Measurements from ENCODE around the gene GOLGA6L10. TPM values are rescaled to one million over a fixed set of nuclear protein-coding genes. Genes with fewer than 3 reads are reported as not detected.

The GOLGA6L10 gene
- total RNA-seq, 1 experiment from 2014 or later = 1.1 TPM

DNA sequence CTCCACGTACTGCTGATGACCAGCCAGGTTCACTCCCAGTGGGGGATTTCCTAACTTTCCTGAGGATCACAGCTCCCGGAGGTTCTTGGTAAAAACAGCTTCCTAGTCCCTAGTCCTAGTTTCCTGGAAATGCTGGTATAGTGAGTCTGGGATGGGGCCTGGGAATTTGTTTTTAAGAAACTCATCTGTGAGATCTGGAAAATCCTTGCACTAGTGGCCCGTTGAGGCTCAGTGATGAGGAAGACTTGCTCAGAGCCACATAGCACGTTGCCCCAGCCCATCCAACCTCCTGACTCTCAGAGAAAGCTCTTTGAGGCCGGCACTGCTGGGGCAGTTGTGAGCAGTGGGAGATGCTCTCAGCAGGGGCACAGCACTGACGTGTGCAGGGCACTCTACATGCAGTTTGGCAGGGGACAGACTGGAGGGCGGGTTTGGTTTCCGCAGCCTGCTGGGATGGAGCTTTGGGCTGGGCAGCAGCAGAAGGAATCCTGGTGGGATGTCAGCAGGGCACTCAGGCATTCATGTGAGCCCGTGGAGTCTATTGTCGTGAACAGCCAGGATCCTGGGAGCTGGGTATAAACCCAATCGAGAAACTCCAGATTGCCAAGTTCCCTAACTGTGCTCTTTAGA, 55.1 kb downstream of the GOLGA6L10 start:
- no peak overlapping the region for H2AFZ ChIP-seq (ENCODE audit: low read length)
- DNase-seq = no peak
- intact Hi-C loops (cut with micrococcal nuclease) = no loop called here
- no peaks in the 10 kb centered on the region for H3K9me2 ChIP-seq (replicated peaks; ENCODE audit: low read length)
- H3K4me2 ChIP-seq (ENCODE audit: low read length) = no peak overlapping the region
- H3K4me3 ChIP-seq (ENCODE audit: low read length) = no peak overlapping the region
- no peaks in the 10 kb centered on the region for H3F3A ChIP-seq (ENCODE audit: low read length, unreplicated experiment)
- no TSS peak for BruUV-seq (replicated peaks)
- no peaks in the 10 kb centered on the region for H3K79me2 ChIP-seq (ENCODE audit: low read length)
- ChIA-PET CTCF (no interaction called here), POLR2A (ENCODE audit: unreplicated experiment) (no interaction called here)
- no peaks in the 10 kb centered on the region for H3K9me3 ChIP-seq (ENCODE audit: low read length)
- H3K27ac ChIP-seq (ENCODE audit: low read length) = no peak overlapping the region
- no peaks in the 10 kb centered on the region for H3K36me3 ChIP-seq (ENCODE audit: low read depth, low read length)
- TF ChIP-seq EZH2phosphoT487 (IDR thresholded peaks at IDR 0.05; ENCODE audit: borderline replicate concordance, low read length) = no peak
- TF ChIP-seq, protein P1, sequence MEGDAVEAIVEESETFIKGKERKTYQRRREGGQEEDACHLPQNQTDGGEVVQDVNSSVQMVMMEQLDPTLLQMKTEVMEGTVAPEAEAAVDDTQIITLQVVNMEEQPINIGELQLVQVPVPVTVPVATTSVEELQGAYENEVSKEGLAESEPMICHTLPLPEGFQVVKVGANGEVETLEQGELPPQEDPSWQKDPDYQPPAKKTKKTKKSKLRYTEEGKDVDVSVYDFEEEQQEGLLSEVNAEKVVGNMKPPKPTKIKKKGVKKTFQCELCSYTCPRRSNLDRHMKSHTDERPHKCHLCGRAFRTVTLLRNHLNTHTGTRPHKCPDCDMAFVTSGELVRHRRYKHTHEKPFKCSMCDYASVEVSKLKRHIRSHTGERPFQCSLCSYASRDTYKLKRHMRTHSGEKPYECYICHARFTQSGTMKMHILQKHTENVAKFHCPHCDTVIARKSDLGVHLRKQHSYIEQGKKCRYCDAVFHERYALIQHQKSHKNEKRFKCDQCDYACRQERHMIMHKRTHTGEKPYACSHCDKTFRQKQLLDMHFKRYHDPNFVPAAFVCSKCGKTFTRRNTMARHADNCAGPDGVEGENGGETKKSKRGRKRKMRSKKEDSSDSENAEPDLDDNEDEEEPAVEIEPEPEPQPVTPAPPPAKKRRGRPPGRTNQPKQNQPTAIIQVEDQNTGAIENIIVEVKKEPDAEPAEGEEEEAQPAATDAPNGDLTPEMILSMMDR (conservative IDR thresholded peaks at IDR 0.05; ENCODE audit: low read depth, low read length) = no peak
- TF ChIP-seq EZH2 (IDR thresholded peaks at IDR 0.05; ENCODE audit: low read length, unreplicated experiment) = no peak
- H4K20me1 ChIP-seq (ENCODE audit: low read length) = no peaks in the 10 kb centered on the region
- no peak overlapping the region for H3K9ac ChIP-seq (ENCODE audit: low read length)
- no peaks in the 10 kb centered on the region for H3K4me1 ChIP-seq (ENCODE audit: insufficient read depth, low read length)
- no peaks in the 10 kb centered on the region for H3K27me3 ChIP-seq (ENCODE audit: low read length)
- no peak for ATAC-seq

DNA sequence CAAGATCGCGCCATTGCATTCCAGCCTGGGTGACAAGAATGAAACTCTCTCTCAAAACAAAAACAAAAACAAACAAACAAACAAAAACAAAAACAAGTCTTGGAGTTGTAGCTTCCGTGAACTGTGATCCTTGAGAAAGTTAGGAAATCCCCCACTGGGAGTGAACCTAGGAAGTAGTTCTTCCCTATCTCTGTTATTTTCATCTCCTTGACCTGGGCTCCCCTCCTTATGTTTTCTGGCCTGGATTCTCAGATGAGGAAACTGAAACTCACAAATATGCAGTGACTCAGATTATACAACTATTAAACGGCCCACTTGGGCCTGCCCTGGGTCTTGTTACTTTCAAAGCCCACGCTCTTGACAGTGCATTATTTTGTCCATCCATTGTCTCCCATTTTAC, 57.0 kb downstream of the GOLGA6L10 start:
- no peaks in the 10 kb centered on the region for H3K79me2 ChIP-seq (ENCODE audit: low read length)
- H3K4me1 ChIP-seq (ENCODE audit: insufficient read depth, low read length) = no peaks in the 10 kb centered on the region
- ChIA-PET POLR2A (ENCODE audit: unreplicated experiment) (no interaction called here), CTCF (no interaction called here)
- H3K9me2 ChIP-seq (replicated peaks; ENCODE audit: low read length) = no peaks in the 10 kb centered on the region
- DNase-seq (no peak), ATAC-seq (no peak)
- no peak overlapping the region for H3K4me3 ChIP-seq (ENCODE audit: low read length)
- BruUV-seq (replicated peaks) = no TSS peak
- no peak overlapping the region for H3K9ac ChIP-seq (ENCODE audit: low read length)
- no peaks in the 10 kb centered on the region for H3F3A ChIP-seq (ENCODE audit: low read length, unreplicated experiment)
- intact Hi-C loops (cut with micrococcal nuclease) = no loop called here
- no peak for TF ChIP-seq EZH2phosphoT487 (IDR thresholded peaks at IDR 0.05; ENCODE audit: borderline replicate concordance, low read length)
- TF ChIP-seq, protein P1 (conservative IDR thresholded peaks at IDR 0.05; ENCODE audit: low read depth, low read length) = no peak
- no peak for TF ChIP-seq EZH2 (IDR thresholded peaks at IDR 0.05; ENCODE audit: low read length, unreplicated experiment)
- no peaks in the 10 kb centered on the region for H3K36me3 ChIP-seq (ENCODE audit: low read depth, low read length)
- no peaks in the 10 kb centered on the region for H3K27me3 ChIP-seq (ENCODE audit: low read length)
- H2AFZ ChIP-seq (ENCODE audit: low read length) = no peak overlapping the region
- H3K9me3 ChIP-seq (ENCODE audit: low read length) = no peaks in the 10 kb centered on the region
- no peaks in the 10 kb centered on the region for H4K20me1 ChIP-seq (ENCODE audit: low read length)
- no peak overlapping the region for H3K27ac ChIP-seq (ENCODE audit: low read length)
- no peak overlapping the region for H3K4me2 ChIP-seq (ENCODE audit: low read length)

Other genes starting within 250 kb of the GOLGA6L10 start
- gene EFL1, start 86.7 kb downstream of the GOLGA6L10 start, total RNA-seq (2014; rRNA removed) = 12.4 and 14.7 TPM in 2 replicates
- 0.35 and 3.7 TPM in 2 replicates for gene SAXO2, start 86.7 kb downstream of the GOLGA6L10 start, total RNA-seq (2014; rRNA removed)
- gene GOLGA6L9, start 80.3 kb upstream of the GOLGA6L10 start, total RNA-seq (2014; rRNA removed) = 5.6 and 8.1 TPM in 2 replicates
- gene RPS17, start 191.0 kb upstream of the GOLGA6L10 start, total RNA-seq (2014; rRNA removed) = 2,156 and 3,194 TPM in 2 replicates